Left renal pelvis (tissue), 4 donors: Measurements from ENCODE around the gene CHMP2A. TPM values are rescaled to one million over a fixed set of nuclear protein-coding genes. Genes with fewer than 3 reads are reported as not detected.

Experiments
- DNase-seq, 4 donors: peaks; one replicate each; pipeline ENCODE4 v3.0.0-alpha.2; 2013; ENCODE audit warnings: low read depth in 4 of 4, low spot score in 3 of 4
- polyA plus RNA-seq, 4 donors: library from polyadenylated mRNA; unstranded; fragments of 120-200 nt; gene quantifications; one replicate each; pipeline ENCODE4 v1.2.1, GENCODE V29; 2013; ENCODE audit not compliant: insufficient read length in 4 of 4

Gene CHMP2A
- polyA plus RNA-seq, 4 donors, result 79.1 to 120 (median 116) TPM

GRCh38 chr19:58556622-58557220, 1.8 kb upstream of the CHMP2A start:
- no peak for DNase-seq

- DNase-seq, result no peak
These were observed 1.2 kb upstream of the CHMP2A start for GRCh38 chr19:58555920-58556621.

- no peak for DNase-seq
These were observed 522 bp upstream of the CHMP2A start for GRCh38 chr19:58555369-58555885.

GRCh38 chr19:58553799-58554493, 959 bp downstream of the CHMP2A start:
- no peak for DNase-seq

GRCh38 chr19:58552655-58553054, 2.2 kb downstream of the CHMP2A start:
- DNase-seq, result no peak

- DNase-seq, result no peak
These were observed 3.1 kb downstream of the CHMP2A start for GRCh38 chr19:58551577-58552471.

- no peak for DNase-seq
These were observed 3.8 kb downstream of the CHMP2A start for GRCh38 chr19:58551123-58551497.

- DNase-seq, result no peak
These were observed 4.4 kb downstream of the CHMP2A start for GRCh38 chr19:58550362-58551122.

GRCh38 chr19:58549664-58550361, 5.1 kb downstream of the CHMP2A start:
- no peak for DNase-seq

GRCh38 chr19:58548859-58549663, 5.8 kb downstream of the CHMP2A start:
- no peak for DNase-seq

GRCh38 chr19:58547323-58548312, 7.3 kb downstream of the CHMP2A start:
- DNase-seq, result no peak

- DNase-seq, result no peak
These were observed 8.8 kb downstream of the CHMP2A start for GRCh38 chr19:58546019-58546530.

- no peak for DNase-seq
These were observed 9.5 kb downstream of the CHMP2A start for GRCh38 chr19:58545286-58546018.

GRCh38 chr19:58544591-58545285, 10.2 kb downstream of the CHMP2A start:
- no peak for DNase-seq

- DNase-seq, result peak; percentile 94 to 98 (median 96)
These were observed 10.9 kb downstream of the CHMP2A start, which contains the start of gene TRIM28 for GRCh38 chr19:58543826-58544590. Gene TRIM28 (plus strand): TSS chr19:58544064. CDS start chr19:58544758, 694 bp downstream.
